Hematopoietic multipotent progenitor cell treated with erythropoietin and hydrocortisone succinate and interleukin-3 and kit ligand, for 8 days (in vitro differentiated cells): ENCODE data around the gene ARFGEF3.
"Not testable (repeated sequence)": the region's sequence is repeated elsewhere in the genome, so short reads cannot be mapped to it uniquely, and the experiment has no call there.

Experiments used
- DNase-seq: peaks from one replicate; pipeline ENCODE4 v3.0.0-alpha.2; 2015

ARFGEF3 gene

DNA sequence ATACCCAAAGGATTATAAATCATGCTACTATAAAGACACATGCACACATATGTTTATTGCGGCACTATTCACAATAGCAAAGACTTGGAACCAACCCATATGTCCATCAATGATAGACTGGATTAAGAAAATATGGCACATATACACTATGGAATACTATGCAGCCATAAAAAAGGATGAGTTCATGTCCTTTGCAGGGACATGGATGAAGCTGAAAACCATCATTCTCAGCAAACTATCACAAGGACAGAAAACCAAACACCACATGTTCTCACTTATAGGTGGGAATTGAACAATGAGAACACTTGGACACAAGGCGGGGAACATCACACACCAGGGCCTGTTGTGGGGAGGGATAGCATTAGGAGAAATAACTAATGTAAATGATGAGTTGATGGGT, 50.8 kb downstream of the ARFGEF3 start:
- not testable (repeated sequence) for DNase-seq

DNA sequence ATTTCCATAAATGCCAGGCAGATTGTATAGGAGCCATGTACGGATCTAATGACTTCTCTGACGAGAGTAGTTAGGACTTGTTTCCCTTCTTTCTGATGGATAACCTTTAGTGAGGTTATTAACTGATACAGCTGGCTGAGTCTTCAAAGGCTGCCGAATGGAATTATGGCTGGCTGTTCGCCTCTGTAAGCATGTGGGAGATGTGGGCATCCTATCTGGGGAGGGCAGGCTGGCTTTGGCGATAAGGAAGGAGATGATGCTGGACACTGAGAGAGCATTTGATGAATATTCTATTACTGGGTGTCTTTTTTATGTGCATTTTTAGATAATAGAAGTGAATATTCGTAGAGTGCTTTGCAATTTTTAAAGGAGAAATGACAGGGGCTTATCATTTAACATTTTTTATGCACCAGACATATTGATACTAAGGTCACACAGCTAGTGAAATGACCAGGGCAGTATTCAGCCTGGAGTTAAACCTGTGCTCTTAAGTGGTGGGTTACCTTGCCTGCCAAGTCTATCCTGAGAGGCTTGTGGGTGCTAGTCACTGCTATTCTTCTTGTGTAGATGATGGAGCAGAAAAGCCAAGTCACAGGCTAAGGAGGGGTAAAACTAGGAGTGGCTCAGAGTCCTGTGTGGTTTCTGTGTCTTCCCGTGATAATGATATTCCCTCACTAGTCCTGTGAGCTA, 53.5 kb downstream of the ARFGEF3 start:
- no peak for DNase-seq

DNA sequence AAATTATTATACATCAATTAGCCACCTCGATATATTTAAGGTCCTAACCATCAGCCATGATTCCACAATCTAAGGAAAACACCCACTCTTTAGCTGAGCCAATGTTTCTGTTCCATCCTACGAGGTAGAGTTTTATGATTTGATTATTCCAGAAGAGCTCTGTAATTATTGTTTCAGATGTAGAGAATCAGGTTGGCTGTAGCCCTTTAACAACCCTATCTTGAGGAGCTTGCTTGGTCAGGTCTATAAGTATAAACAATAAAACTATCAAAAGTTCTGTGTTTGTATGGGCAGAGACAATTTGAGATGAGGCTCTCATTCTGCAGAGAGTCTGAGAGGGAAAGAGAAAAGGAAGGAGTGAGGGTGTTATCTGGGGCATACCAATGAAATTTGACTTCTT, 56.7 kb downstream of the ARFGEF3 start, which contains the start of gene PBOV1:
PBOV1 (minus strand) TSS at position 43 of the 400 bp plus-strand sequence. CDS start 96 bp downstream, outside the sequence.
- no peak for DNase-seq

DNA sequence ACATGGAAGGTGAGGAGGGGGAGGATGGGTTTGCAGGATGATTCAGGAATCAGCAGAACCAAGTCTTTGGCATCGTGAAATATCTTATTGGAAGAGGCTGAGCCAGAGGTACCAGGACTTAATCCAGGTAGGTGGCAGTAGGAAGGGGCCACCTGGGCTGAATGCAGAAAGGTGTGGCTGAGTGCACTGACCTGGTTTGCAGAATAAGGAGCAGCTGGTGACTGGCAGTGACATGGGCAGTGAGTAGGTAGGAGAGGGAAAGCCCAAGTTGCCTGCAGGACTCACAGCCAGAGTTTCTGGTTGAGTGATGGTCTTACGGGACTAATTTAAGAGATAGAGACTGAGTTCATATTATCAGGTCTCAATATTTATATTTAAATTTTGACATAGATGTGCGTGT, 57.7 kb downstream of the ARFGEF3 start:
- DNase-seq: no peak

DNA sequence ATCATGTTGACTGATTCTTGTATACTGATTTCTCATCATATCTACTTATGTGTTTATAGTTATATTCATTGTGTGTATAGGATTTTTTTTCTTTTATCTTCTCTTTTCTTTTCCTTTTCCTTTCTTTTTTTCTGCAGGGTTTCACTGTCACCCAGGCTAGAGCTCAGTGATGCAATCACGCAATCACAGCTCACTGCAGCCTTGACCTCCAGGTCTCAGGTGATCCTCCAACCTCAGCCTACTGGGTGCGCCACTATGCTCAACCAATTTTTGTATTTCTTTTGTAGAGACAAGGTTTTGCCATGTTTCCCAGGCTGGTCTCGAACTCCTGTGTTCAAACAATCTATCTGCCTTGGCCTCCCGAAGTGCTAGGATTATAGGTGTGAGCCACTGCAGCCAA, 58.2 kb downstream of the ARFGEF3 start:
- no peak for DNase-seq

DNA sequence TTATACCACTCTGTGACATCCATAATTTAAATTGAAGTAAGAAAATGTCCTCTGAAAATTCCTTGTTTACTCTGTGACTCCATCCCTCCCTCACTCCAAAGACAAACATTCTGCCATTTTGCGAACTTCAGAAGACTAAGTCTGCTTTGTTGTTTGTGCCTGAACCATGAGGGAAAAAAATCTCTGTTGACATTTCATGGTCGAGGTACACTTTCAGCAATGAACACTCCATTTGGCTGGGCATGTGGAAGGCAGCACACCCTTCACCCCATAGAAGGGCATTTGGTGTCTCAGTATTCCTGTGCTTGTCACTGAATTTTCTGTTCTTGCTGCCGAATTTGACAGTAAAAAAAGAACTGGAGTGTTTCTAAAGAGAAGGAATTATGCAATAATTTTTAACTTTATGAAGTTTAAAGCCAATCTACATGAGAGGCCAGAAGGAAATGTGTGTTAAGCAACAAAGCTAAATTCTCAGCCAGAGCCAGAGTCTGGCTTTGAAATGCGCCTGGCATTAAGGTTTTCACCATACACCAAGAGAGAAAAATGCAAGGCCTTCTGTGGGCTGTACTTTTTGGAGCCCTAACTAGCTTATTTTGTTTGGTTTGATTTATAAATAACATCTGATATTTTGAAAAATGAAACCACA, 61.3 kb downstream of the ARFGEF3 start:
- no peak for DNase-seq

DNA sequence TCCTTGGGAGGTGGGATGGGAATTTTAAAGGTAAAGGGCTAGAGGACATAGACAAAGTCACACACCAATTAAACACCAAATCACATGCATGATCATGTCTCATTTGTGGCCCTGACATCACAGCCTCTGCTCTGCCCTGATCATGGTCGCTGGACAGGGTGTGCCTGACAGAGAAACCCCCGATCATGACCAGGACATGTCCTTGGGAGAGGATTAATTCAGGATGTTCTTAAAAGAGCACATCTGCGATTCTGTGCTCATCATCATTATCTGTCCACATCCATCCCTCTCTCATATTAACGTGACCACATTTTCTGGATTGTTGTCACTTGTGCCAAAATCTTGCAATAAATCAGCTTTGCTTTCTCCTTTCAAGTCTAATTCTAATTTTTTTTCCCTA, 64.2 kb downstream of the ARFGEF3 start:
- no peak for DNase-seq

DNA sequence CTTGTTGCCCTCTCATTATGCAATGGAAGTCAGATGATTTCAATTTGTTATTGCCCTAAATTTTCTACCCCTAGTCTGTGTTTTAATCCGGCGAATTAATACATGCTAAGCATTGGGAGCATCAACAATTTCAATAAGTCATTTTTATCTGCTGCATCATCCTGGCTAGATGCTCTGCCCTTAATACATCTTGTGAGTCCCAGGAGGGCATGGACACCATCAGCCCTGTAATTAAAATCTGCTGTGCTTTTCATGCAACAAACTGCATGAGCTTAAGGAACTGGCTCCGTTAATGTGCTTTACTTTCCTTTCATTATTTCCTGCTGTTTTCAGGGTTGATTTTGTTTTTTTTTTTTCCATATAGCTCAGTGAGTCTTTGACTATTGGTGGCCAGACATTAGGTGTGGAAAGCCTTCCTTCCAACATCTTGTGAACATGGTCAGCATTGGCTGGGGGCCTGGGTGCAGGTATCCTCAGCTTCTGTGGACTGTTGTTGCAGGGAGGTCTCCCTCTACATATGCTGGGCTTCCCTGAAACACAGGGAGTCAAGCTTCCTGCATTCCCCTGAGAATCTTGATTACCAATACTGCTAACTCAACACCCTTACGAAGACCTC, 65.1 kb downstream of the ARFGEF3 start:
- DNase-seq: no peak

DNA sequence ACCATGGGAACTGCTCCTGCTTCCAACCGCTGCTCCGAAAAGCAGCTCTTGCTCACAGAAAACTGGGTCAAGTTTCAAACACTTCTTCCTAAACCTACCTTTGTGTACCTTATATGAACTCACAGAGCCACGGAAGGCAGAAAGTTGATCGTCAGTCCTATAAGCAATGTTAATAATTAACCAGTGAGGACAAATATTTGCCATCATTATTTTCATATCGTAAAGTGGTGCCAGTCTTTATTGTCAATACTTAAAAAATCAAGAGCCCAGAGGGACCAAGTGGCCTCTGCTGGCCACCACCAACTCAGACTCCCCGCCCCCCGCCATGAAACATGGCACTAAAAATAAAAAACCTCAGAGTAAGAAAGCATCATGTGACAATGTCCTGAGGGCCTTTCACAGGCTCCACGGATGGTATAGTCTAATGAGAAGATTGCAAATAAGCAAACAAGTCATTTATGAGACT, 65.6 kb downstream of the ARFGEF3 start:
- DNase-seq: no peak

DNA sequence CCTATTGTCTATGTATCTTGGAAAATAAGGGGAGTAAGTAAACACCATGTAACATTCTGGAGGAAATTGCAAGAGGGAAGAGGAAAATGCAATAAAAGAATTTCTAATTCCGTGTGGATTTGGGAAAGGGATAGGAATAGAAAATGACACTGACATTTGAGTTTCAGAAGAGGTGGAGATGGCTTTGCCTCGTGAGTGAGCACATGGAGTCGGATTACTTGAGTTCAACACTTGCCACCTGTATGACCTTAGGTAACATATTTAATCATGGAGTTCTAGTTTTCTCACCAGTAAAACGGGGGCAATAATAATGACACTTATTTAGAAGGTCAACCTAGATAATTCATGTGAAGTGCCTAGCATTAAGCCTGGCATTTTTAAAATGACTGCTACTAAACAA, 67.3 kb downstream of the ARFGEF3 start:
- no peak for DNase-seq

DNA sequence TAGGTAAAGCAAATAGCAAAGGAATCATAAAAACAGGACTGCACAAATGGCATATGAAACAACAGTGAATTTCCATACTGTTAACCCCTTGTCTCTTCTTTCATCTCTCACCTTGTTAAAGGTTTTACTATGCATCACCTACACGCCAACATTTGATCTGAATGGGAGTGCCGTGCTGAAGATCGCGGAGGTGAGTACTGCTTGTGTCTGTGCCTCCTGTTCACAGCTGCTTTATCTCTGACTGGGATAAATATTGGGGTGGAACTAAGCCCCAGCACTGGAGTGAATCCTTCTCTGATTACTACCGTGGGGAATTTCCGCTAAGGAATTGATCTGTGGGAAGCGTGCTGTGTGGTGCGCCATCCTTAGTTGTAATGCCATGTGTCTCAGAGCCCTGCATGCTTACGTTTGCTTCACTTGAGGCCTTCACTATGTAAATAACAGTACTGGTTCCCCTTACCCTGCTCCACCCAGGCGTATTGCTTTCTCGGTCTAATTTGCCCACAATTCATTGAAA, 68.0 kb downstream of the ARFGEF3 start:
- DNase-seq: no peak

DNA sequence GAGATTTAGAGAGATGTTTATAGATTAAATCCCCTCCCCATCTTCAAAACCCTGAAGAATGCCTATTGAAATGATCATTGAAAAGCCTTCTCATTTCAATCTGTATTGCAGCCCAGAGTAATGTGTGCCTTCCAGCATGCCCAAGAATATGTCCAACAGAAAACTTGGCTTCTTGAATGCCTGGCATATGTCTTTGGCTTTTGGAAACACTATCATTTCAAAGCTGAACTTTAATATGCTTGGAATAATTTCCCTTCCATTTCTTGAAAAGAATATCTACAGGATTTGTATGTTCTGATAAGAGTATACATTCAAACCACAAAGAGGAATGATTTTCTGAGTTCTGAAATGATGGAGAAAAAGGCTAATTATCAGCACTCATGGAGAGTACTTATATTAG, 68.5 kb downstream of the ARFGEF3 start:
- no peak for DNase-seq

DNA sequence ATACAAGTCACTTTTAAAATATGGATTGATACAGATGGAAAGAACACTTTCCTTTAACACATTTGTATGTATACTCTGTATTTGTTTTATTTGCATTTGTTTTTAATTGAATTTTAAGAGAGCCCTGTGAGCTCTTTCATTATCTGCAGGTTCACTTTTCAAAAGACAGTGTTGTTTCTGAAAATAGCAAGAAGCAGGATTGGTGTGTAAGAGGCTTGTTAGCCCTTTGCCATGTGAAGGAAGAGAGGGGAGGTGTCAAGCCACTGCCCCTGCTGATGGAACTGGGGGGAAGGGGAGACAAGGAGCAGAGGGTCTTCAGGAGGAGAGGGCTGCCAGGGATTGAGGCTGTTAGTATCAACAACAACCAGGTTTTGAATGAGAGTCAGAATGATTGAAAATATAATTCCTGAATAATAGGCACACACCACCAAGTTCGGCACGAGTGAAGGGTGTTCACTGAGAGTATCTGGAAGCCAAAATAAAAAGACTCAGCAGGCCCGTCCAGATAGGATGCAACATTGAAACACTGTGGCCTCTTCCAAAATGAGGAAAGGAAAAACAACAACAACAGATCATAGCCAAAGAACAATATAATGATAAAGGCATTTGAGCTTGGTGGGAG, 69.1 kb downstream of the ARFGEF3 start:
- no peak for DNase-seq

DNA sequence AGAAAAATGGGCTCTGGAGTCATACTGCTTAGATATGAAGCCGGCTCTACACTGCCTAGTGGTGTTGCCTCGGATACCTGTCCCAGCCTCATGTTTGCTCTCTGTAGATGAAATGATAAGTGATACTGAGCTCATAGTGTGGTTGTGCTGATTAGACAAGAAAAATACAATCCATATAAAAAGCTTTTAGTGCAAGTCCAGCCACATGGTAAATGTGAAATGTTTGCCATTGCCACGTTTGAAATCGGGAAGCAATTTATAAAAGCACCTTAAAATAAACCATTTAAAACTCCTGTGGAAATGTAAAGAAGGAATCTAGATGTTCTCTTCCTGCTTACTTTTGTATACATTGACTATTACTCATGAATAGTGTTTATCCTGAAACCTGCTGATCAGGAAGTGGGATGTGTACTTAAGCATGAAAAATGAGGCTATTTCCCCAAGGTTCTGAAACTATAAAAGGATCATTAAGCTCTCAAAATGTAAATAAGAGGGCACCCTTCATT, 69.7 kb downstream of the ARFGEF3 start:
- DNase-seq: no peak

DNA sequence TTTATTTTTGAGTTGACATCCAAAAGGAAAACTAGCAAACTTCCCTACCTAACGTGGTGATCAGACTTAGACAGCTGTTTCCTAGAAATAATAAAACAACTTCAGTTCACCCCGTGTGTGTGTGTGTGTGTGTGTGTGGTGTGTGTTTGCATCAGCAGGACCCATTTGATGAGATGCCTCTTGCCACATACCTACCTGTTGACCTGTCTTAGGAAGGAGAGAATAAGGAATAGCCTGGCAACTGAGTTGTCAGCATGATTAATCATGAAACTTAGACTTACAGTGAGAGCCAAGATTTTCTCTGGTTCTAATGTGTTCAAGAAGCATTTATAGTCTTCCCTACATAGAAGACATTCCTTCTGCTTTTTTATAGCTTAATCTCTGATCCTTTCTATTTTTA, 72.6 kb downstream of the ARFGEF3 start:
- DNase-seq: no peak

DNA sequence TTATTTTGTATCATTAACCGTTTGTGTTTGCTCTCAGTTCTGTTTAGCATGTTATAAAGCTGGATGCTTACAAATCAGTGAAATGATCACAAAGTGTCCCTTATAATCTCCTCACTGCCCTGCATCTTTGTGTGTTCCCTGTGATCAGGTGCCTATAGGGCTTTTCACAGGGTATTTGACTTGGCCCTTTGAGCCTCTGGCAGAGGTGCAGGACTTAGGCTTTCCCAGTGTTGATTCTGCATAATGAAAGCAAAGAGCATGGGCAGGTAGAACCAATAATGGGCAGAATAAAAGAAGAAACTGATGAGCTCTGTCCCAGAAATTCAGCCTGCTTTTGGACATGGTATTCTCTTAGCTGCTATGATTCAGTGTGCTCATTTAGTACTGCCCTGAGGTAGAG, 73.5 kb downstream of the ARFGEF3 start:
- DNase-seq: no peak

DNA sequence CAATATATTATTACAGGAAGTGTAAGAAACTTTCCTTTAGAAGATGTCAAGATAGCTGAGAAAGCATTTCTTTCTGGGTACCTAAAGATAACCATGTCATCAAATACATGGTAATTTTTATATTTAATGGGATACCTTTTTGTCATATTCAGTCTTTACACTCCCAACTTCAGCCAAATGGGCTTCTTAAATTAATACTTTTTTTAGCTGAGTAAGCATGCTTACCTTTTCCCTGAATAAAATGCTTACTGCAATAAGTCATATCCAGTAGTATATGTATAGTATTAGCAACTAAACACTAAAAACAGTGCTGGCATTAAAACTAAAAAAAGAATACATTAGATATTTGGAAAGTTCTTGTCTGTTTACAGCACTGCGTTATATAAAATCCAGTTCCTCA, 74.0 kb downstream of the ARFGEF3 start:
- no peak for DNase-seq

DNA sequence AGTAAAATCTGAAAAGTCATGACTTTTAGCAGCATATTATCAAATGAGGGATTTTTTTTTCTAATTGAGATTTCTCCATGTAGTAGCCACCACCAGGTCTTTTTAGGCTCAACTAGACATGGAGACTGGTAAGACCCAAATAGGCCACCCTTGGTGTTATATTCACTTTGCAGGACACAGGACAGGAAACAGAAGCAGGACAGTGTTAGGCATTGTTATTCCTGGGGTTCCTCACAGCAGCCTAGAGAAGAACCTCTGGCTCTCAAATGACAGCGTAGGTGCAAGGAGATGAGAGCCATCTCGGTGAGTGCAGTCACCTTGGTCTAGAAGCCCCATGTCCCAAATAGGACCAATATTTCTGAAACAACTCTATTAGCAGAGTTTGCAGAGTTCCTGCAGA, 75.7 kb downstream of the ARFGEF3 start:
- no peak for DNase-seq

DNA sequence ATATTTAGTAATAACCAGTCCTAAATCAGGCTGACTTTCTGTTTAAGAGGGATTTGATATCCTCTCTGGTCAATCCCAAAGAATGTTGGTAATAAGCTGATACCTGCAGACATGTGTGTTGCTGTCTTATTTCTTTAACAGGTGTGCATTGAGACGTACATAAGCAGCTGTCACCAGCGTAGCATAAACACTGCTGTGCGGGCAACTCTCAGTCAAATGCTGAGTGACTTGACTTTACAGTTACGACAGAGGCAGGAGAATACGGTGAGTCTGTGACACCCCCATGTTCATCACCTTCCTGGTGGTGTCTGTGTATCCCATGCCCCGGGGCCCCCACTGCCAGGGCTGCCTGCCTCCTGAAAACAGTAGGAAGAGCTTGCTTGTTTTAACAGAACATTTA, 76.6 kb downstream of the ARFGEF3 start:
- DNase-seq: no peak

DNA sequence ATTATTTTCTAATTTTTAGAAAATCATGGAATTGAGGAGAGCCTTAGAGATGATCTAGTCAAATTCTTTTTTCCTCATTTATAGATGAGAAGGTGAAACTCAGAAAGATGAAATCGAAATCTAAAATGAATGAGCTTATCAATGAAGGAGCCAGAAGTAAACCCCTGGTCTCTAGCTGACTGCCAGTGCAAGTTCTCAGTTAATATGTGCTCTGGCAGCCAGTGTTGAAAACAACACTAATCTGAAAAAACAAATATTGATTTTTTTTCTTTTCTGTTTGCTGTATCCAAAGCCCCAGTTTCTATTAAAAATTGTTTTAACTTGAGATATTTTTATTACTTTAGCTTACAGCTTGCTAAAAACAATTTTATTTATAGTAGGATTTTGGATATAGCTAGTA, 78.0 kb downstream of the ARFGEF3 start:
- DNase-seq: no peak

DNA sequence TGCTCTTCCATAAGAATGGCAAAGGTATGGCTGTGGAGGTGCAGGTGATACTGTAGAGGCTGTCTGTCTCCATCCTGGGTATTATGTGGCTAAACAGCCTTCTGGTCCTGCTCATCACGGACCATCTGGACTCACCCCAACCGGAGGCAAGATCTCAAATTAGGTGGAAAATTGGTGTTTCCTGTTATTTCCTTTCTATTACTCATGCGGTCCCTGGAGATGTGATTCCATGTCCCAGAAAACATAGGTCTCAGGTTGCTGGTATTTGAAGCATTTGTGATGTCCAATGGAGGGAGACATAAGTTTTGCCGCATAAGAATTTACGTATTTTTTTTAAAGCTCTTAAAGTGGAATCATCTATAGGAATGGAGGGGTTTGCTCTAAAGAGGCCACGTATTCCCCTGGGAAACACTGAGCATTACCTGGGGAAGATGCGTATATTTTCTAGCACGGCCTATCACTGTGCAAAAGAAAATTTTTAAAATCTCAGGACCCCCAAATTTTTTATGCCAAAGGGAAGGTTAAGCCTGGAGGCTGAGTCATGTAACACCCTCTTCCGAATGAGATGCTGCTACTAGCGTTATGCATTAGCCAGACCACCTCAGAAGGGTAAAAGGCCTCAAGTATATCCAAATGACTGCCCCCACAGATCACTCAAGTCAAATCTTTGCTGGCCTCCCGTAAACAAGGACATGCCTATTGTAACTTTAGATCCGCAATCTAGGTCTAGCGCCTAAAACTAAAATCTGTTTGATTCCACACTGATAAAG, 78.9 kb downstream of the ARFGEF3 start:
- no peak for DNase-seq

DNA sequence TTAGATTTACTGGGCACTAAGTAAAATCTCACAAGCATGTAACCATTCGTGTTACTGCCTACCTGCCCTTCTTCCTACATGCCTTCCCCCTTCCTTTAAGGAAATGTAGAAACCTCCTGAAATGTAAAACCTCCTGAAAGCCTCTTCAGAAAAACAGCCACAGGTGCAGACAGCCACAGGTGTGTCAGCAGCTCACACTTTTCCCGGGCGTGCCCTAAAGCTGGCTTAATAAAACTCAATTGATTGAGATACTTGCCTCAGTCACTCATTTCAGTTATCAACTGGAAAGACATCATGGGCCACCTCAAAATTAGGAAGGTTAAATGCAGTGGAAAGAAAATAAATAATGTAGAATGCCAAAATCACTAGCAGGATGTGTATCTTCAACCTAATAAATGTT, 79.6 kb downstream of the ARFGEF3 start:
- DNase-seq: no peak

DNA sequence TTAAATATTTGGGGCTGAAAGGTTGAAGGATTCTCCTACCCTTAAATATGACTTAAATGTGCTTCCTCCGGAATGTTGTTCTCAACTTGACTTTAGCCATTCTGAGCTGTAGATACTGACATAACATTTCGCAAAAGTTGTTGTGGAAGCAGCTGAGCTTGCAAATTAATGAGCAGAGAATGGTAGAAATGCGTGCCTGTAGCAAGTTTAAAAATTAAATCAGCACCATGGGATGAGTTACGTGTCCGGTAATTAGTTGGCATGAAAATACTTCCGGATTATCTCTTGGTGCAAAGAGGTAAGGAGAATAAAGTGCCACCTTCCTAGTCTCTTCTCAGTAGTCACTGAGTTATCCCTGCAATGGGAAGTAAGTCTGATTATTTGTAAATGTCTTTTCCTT, 80.2 kb downstream of the ARFGEF3 start:
- no peak for DNase-seq
